ENCODE measurements around the gene MYDGF. TPM values are rescaled to one million over a fixed set of nuclear protein-coding genes. Genes with fewer than 3 reads are reported as not detected.

The MYDGF gene
- total RNA-seq, 1 donor from 2014 or later: 314 TPM

- H3K27me3 ChIP-seq (ENCODE audit: control insufficient read depth, insufficient read depth, low read length): no peaks in the 10 kb centered on the region
- FAIRE-seq (no peak), DNase-seq (ENCODE audit: low read depth) (no peak)
- H3K36me3 ChIP-seq (ENCODE audit: control insufficient read depth, insufficient read depth, low read length): peaks cover 34% of the 10 kb centered on the region
- TF ChIP-seq CTCF (IDR thresholded peaks at IDR 0.05; ENCODE audit: insufficient read depth, low read length, severe bottlenecking): no peak
- no peak overlapping the region for H3K4me3 ChIP-seq (ENCODE audit: low read depth, low read length)
Measured at GRCh38 chr19:4709440-4710280, 39.5 kb upstream of the MYDGF start.

GRCh38 chr19:4707956-4708650 lies 38.0 kb upstream of the MYDGF start:
- no peak overlapping the region for H3K4me3 ChIP-seq (ENCODE audit: low read depth, low read length)
- DNase-seq (ENCODE audit: low read depth) (no peak), FAIRE-seq (no peak)
- H3K27me3 ChIP-seq (ENCODE audit: control insufficient read depth, insufficient read depth, low read length): no peaks in the 10 kb centered on the region
- H3K36me3 ChIP-seq (ENCODE audit: control insufficient read depth, insufficient read depth, low read length): peaks cover 40% of the 10 kb centered on the region
- no peak for TF ChIP-seq CTCF (IDR thresholded peaks at IDR 0.05; ENCODE audit: insufficient read depth, low read length, severe bottlenecking)

- FAIRE-seq (no peak), DNase-seq (ENCODE audit: low read depth) (no peak)
- TF ChIP-seq CTCF (IDR thresholded peaks at IDR 0.05; ENCODE audit: insufficient read depth, low read length, severe bottlenecking): no peak
- peaks cover 38% of the 10 kb centered on the region for H3K36me3 ChIP-seq (ENCODE audit: control insufficient read depth, insufficient read depth, low read length)
- H3K27me3 ChIP-seq (ENCODE audit: control insufficient read depth, insufficient read depth, low read length): no peaks in the 10 kb centered on the region
- H3K4me3 ChIP-seq (ENCODE audit: low read depth, low read length): no peak overlapping the region
Measured at GRCh38 chr19:4707322-4707721, 37.2 kb upstream of the MYDGF start.

GRCh38 chr19:4705413-4706131 lies 35.4 kb upstream of the MYDGF start:
- no peak for DNase-seq (ENCODE audit: low read depth)
- no peak for TF ChIP-seq CTCF (IDR thresholded peaks at IDR 0.05; ENCODE audit: insufficient read depth, low read length, severe bottlenecking)
- Histone ChIP-seq H3K4me3 (ENCODE audit: low read depth, low read length) (no peak overlapping the region), H3K36me3 (ENCODE audit: control insufficient read depth, insufficient read depth, low read length) (peaks cover 38% of the 10 kb centered on the region), H3K27me3 (ENCODE audit: control insufficient read depth, insufficient read depth, low read length) (no peaks in the 10 kb centered on the region)
- FAIRE-seq: no peak

GRCh38 chr19:4704317-4704673 lies 34.2 kb upstream of the MYDGF start:
- peaks cover 39% of the 10 kb centered on the region for H3K36me3 ChIP-seq (ENCODE audit: control insufficient read depth, insufficient read depth, low read length)
- H3K4me3 ChIP-seq (ENCODE audit: low read depth, low read length): no peak overlapping the region
- TF ChIP-seq CTCF (IDR thresholded peaks at IDR 0.05; ENCODE audit: insufficient read depth, low read length, severe bottlenecking): no peak

More at GRCh38 chr19:4704317-4704673, 34.2 kb upstream of the MYDGF start:
- DNase-seq (ENCODE audit: low read depth) (no peak), FAIRE-seq (no peak)
- H3K27me3 ChIP-seq (ENCODE audit: control insufficient read depth, insufficient read depth, low read length): no peaks in the 10 kb centered on the region

Measured in bronchial epithelial cell (primary cell).